HG03175 (cell line): Measurements from ENCODE around the gene CACNA1G.

ENCODE experiments used
- ATAC-seq: cut with Tn5 transposase; IDR thresholded peaks from one replicate; pipeline ENCODE4 v1.9.1; 2021; ENCODE audit warnings: mild to moderate bottlenecking, moderate library complexity; ENCODE audit not compliant: unreplicated experiment

The CACNA1G gene

GRCh38 chr17:50665838-50666237, 105.3 kb downstream of the CACNA1G start:
- ATAC-seq, result no peak

- no peak for ATAC-seq
Observed at GRCh38 chr17:50666316-50666715, 105.8 kb downstream of the CACNA1G start.

GRCh38 chr17:50667259-50668024, 106.9 kb downstream of the CACNA1G start:
- ATAC-seq, result no peak

- ATAC-seq, result no peak
Observed at GRCh38 chr17:50668025-50668837, 107.7 kb downstream of the CACNA1G start.

GRCh38 chr17:50668838-50669581, 108.5 kb downstream of the CACNA1G start:
- no peak for ATAC-seq

- no peak for ATAC-seq
Observed at GRCh38 chr17:50672071-50672470, 111.6 kb downstream of the CACNA1G start.

- no peak for ATAC-seq
Observed at GRCh38 chr17:50672831-50673551, 112.5 kb downstream of the CACNA1G start.

GRCh38 chr17:50675190-50675589, 114.7 kb downstream of the CACNA1G start:
- ATAC-seq, result no peak

GRCh38 chr17:50675627-50676026, 115.1 kb downstream of the CACNA1G start:
- no peak for ATAC-seq

GRCh38 chr17:50676065-50676975, 115.8 kb downstream of the CACNA1G start:
- no peak for ATAC-seq
